ENCODE results near the gene STX16.

Gene STX16

GRCh38 chr20:58696411-58696961, 45.4 kb downstream of the STX16 start:
- DNase-seq (ENCODE audit: low read depth in 1 of 2, low spot score in 1 of 2): no peak
- in situ Hi-C loops (cut with HindIII; ENCODE audit: low pct_unique_long_range_greater_than_20kb, low sequenced_read_pairs): no loop called here
- TF ChIP-seq JUND (IDR thresholded peaks at IDR 0.05; ENCODE audit: low read depth): no peak

GRCh38 chr20:58697201-58697866, 46.3 kb downstream of the STX16 start:
- no peak for DNase-seq (ENCODE audit: low read depth in 1 of 2, low spot score in 1 of 2)
- in situ Hi-C loops (cut with HindIII; ENCODE audit: low pct_unique_long_range_greater_than_20kb, low sequenced_read_pairs): no loop called here
- TF ChIP-seq JUND (IDR thresholded peaks at IDR 0.05; ENCODE audit: low read depth): no peak

GRCh38 chr20:58697867-58698703, 47.0 kb downstream of the STX16 start:
- in situ Hi-C loops (cut with HindIII; ENCODE audit: low pct_unique_long_range_greater_than_20kb, low sequenced_read_pairs): no loop called here
- TF ChIP-seq JUND (IDR thresholded peaks at IDR 0.05; ENCODE audit: low read depth): no peak
- no peak for DNase-seq (ENCODE audit: low read depth in 1 of 2, low spot score in 1 of 2)

- no peak for TF ChIP-seq JUND (IDR thresholded peaks at IDR 0.05; ENCODE audit: low read depth)
- DNase-seq (ENCODE audit: low read depth in 1 of 2, low spot score in 1 of 2): no peak
- in situ Hi-C loops (cut with HindIII; ENCODE audit: low pct_unique_long_range_greater_than_20kb, low sequenced_read_pairs): no loop called here
These were observed 47.9 kb downstream of the STX16 start for GRCh38 chr20:58698741-58699622.

- DNase-seq (ENCODE audit: low read depth in 1 of 2, low spot score in 1 of 2): no peak
- TF ChIP-seq JUND (IDR thresholded peaks at IDR 0.05; ENCODE audit: low read depth): no peak
- in situ Hi-C loops (cut with HindIII; ENCODE audit: low pct_unique_long_range_greater_than_20kb, low sequenced_read_pairs): no loop called here
These were observed 48.6 kb downstream of the STX16 start for GRCh38 chr20:58699623-58700107.

- in situ Hi-C loops (cut with HindIII; ENCODE audit: low pct_unique_long_range_greater_than_20kb, low sequenced_read_pairs): no loop called here
- DNase-seq (ENCODE audit: low read depth in 1 of 2, low spot score in 1 of 2): no peak
- TF ChIP-seq JUND (IDR thresholded peaks at IDR 0.05; ENCODE audit: low read depth): no peak
These were observed 49.2 kb downstream of the STX16 start for GRCh38 chr20:58700121-58700821.

GRCh38 chr20:58700823-58701222, 49.7 kb downstream of the STX16 start:
- no peak for DNase-seq (ENCODE audit: low read depth in 1 of 2, low spot score in 1 of 2)
- TF ChIP-seq JUND (IDR thresholded peaks at IDR 0.05; ENCODE audit: low read depth): no peak
- in situ Hi-C loops (cut with HindIII; ENCODE audit: low pct_unique_long_range_greater_than_20kb, low sequenced_read_pairs): no loop called here

- TF ChIP-seq JUND (IDR thresholded peaks at IDR 0.05; ENCODE audit: low read depth): no peak
- no peak for DNase-seq (ENCODE audit: low read depth in 1 of 2, low spot score in 1 of 2)
- in situ Hi-C loops (cut with HindIII; ENCODE audit: low pct_unique_long_range_greater_than_20kb, low sequenced_read_pairs): no loop called here
These were observed 50.5 kb downstream of the STX16 start for GRCh38 chr20:58701431-58702160.

GRCh38 chr20:58702161-58702510, 51.1 kb downstream of the STX16 start:
- DNase-seq (ENCODE audit: low read depth in 1 of 2, low spot score in 1 of 2): no peak
- in situ Hi-C loops (cut with HindIII; ENCODE audit: low pct_unique_long_range_greater_than_20kb, low sequenced_read_pairs): no loop called here
- no peak for TF ChIP-seq JUND (IDR thresholded peaks at IDR 0.05; ENCODE audit: low read depth)

GRCh38 chr20:58702859-58703648, 52.0 kb downstream of the STX16 start:
- no peak for TF ChIP-seq JUND (IDR thresholded peaks at IDR 0.05; ENCODE audit: low read depth)
- in situ Hi-C loops (cut with HindIII; ENCODE audit: low pct_unique_long_range_greater_than_20kb, low sequenced_read_pairs): no loop called here
- DNase-seq (ENCODE audit: low read depth in 1 of 2, low spot score in 1 of 2): no peak
